SH-SY5Y (cell line): ENCODE results near the gene PPP3CB.

Experiments
- GATA2 ChIP-seq: IDR thresholded peaks from 2 replicates; pipeline ENCODE4 v1.6.1; 2011; ENCODE audit warnings: mild to moderate bottlenecking, low read depth, low read length
- GATA3 ChIP-seq: IDR thresholded peaks from 2 replicates; pipeline ENCODE4 v1.6.1; 2011; ENCODE audit warnings: low read depth, mild to moderate bottlenecking, low read length, moderate library complexity

GRCh38 chr10:73426318-73426717, 69.5 kb downstream of the PPP3CB start:
- TF ChIP-seq GATA3 (no peak), GATA2 (no peak)
